ENCODE results near the gene RNF166. TPM values are rescaled to one million over a fixed set of nuclear protein-coding genes. Genes with fewer than 3 reads are reported as not detected.

RNF166 gene
- total and polyA plus RNA-seq, 2 experiments from 2014 or later = 33.5 to 34.2 TPM

- Histone ChIP-seq H3K36me3 (no peaks in the 10 kb centered on the region), H3K27me3 (peaks cover 7% of the 10 kb centered on the region), H3K9me3 (ENCODE audit: low read depth) (no peaks in the 10 kb centered on the region)
These were observed 25.6 kb downstream of the RNF166 start for GRCh38 chr16:88680554-88681083.

GRCh38 chr16:88678224-88678979 lies 27.8 kb downstream of the RNF166 start:
- Histone ChIP-seq H3K4me1 (ENCODE audit: low read depth) (peaks cover 11% of the 10 kb centered on the region), H3K9me3 (ENCODE audit: low read depth) (no peaks in the 10 kb centered on the region), H3K27me3 (no peaks in the 10 kb centered on the region), H3K4me3 (no peak overlapping the region), H3K36me3 (no peaks in the 10 kb centered on the region), H3K27ac (no peak overlapping the region)
- no peak for DNase-seq (ENCODE audit: low read depth in 1 of 2, low spot score in 1 of 2)
- no peak for TF ChIP-seq CTCF (IDR thresholded peaks at IDR 0.05; ENCODE audit: low read depth, low read length)

More at GRCh38 chr16:88680554-88681083, 25.6 kb downstream of the RNF166 start:
- Histone ChIP-seq H3K27ac (no peak overlapping the region), H3K4me1 (ENCODE audit: low read depth) (no peaks in the 10 kb centered on the region), H3K4me3 (no peak overlapping the region)
- TF ChIP-seq CTCF (IDR thresholded peaks at IDR 0.05; ENCODE audit: low read depth, low read length) = no peak
- DNase-seq (ENCODE audit: low read depth in 1 of 2, low spot score in 1 of 2) = no peak

- Histone ChIP-seq H3K27ac (no peak overlapping the region), H3K4me3 (no peak overlapping the region), H3K9me3 (ENCODE audit: low read depth) (no peaks in the 10 kb centered on the region), H3K4me1 (ENCODE audit: low read depth) (peaks cover 14% of the 10 kb centered on the region), H3K36me3 (no peaks in the 10 kb centered on the region), H3K27me3 (no peaks in the 10 kb centered on the region)
- TF ChIP-seq CTCF (IDR thresholded peaks at IDR 0.05; ENCODE audit: low read depth, low read length) = no peak
- no peak for DNase-seq (ENCODE audit: low read depth in 1 of 2, low spot score in 1 of 2)
These were observed 28.5 kb downstream of the RNF166 start for GRCh38 chr16:88677721-88678120.

- H3K27ac ChIP-seq = no peak overlapping the region
- H3K4me3 ChIP-seq = no peak overlapping the region
- no peaks in the 10 kb centered on the region for H3K9me3 ChIP-seq (ENCODE audit: low read depth)
- no peak for TF ChIP-seq CTCF (IDR thresholded peaks at IDR 0.05; ENCODE audit: low read depth, low read length)
- DNase-seq (ENCODE audit: low read depth in 1 of 2, low spot score in 1 of 2) = no peak
- no peaks in the 10 kb centered on the region for H3K36me3 ChIP-seq
- H3K4me1 ChIP-seq (ENCODE audit: low read depth) = peaks cover 14% of the 10 kb centered on the region
- H3K27me3 ChIP-seq = no peaks in the 10 kb centered on the region
These were observed 29.5 kb downstream of the RNF166 start for GRCh38 chr16:88676502-88677242.

- Histone ChIP-seq H3K36me3 (no peaks in the 10 kb centered on the region), H3K4me1 (ENCODE audit: low read depth) (peaks cover 14% of the 10 kb centered on the region), H3K27ac (peak overlapping the region; percentile 67), H3K27me3 (no peaks in the 10 kb centered on the region), H3K4me3 (no peak overlapping the region), H3K9me3 (ENCODE audit: low read depth) (no peaks in the 10 kb centered on the region)
- TF ChIP-seq CTCF (IDR thresholded peaks at IDR 0.05; ENCODE audit: low read depth, low read length) = no peak
- peak in 1 of 2 donors; percentile 44 for DNase-seq (ENCODE audit: low read depth in 1 of 2, low spot score in 1 of 2)
These were observed 32.4 kb downstream of the RNF166 start for GRCh38 chr16:88673716-88674379.

Measured in cardiac muscle cell (in vitro differentiated cells and primary cell).